CD4-positive, alpha-beta T cell (primary cell): Measurements from ENCODE around the gene MFF. TPM values are rescaled to one million over a fixed set of nuclear protein-coding genes. Genes with fewer than 3 reads are reported as not detected.

ENCODE experiments used
- ATAC-seq: fragments of 200-7000 bp; cut with Tn5 transposase; one replicate; pipeline ENCODE4 v1.10.0; 2022; ENCODE audit warnings: mild to moderate bottlenecking; ENCODE audit not compliant: poor library complexity
- CTCF ChIA-PET: fragments of 350-600 bp; sonication (Branson Sonifier 250); formaldehyde crosslinking; loops from one replicate; lab custom pipeline; 2021; ENCODE audit warnings: antibody characterized with exemption, inconsistent platforms; lab: Charles Lee
- POLR2A ChIA-PET: fragments of 350-600 bp; sonication (Branson Sonifier 250); formaldehyde crosslinking; loops from one replicate; lab custom pipeline; 2021; ENCODE audit warnings: antibody characterized with exemption, inconsistent platforms; lab: Charles Lee
- DNase-seq, 14 experiments: peaks; one replicate each; pipeline ENCODE4 v3.0.0-alpha.2; 2013 to 2020; ENCODE audit warnings: mixed read lengths in 2 of 14
- H3K27ac ChIP-seq, 2 donors: one replicate each; pipeline versions ENCODE4 v1.5.1 to v1.7.0; 2013; ENCODE audit warnings: low read length in 2 of 2, low read depth in 1 of 2, mild to moderate bottlenecking in 1 of 2
- H3K27me3 ChIP-seq, 2 experiments: 1 replicate in 1 of 2; 2 replicates in 1 of 2; pipeline versions ENCODE4 v1.6.1 to v1.7.0; 2013; ENCODE audit warnings: low read length in 2 of 2, control low read depth in 1 of 2, mild to moderate bottlenecking in 1 of 2, moderate library complexity in 1 of 2; ENCODE audit not compliant: insufficient read depth in 2 of 2, control insufficient read depth in 1 of 2
- H3K36me3 ChIP-seq: one replicate; pipeline ENCODE4 v1.6.1; 2013; ENCODE audit warnings: low read length, control low read depth; ENCODE audit not compliant: insufficient read depth
- H3K4me1 ChIP-seq: one replicate; pipeline ENCODE4 v1.6.1; 2013; ENCODE audit warnings: low read length, control low read depth; ENCODE audit not compliant: insufficient read depth
- H3K4me3 ChIP-seq: one replicate; pipeline ENCODE4 v1.5.1; 2013; ENCODE audit warnings: mild to moderate bottlenecking, low read length, moderate library complexity
- H3K9me3 ChIP-seq, 2 experiments: 1 replicate in 1 of 2; 2 replicates in 1 of 2; pipeline versions ENCODE4 v1.6.1 to v1.7.0; 2013; ENCODE audit warnings: low read length in 2 of 2, mild to moderate bottlenecking in 2 of 2, control low read depth in 1 of 2, moderate library complexity in 1 of 2; ENCODE audit not compliant: control insufficient read depth in 1 of 2, insufficient read depth in 1 of 2
- H3K27ac Mint-ChIP-seq: one replicate; pipeline ENCODE4 v1.8.0; 2020; ENCODE audit warnings: mixed read lengths
- H3K27me3 Mint-ChIP-seq: one replicate; pipeline ENCODE4 v1.8.0; 2021; ENCODE audit warnings: mixed read lengths
- H3K36me3 Mint-ChIP-seq: one replicate; pipeline ENCODE4 v1.8.0; 2021; ENCODE audit warnings: low read depth, mixed read lengths
- H3K4me1 Mint-ChIP-seq: one replicate; pipeline ENCODE4 v1.8.0; 2021; ENCODE audit warnings: low read depth, mixed read lengths
- H3K4me3 Mint-ChIP-seq: one replicate; pipeline ENCODE4 v1.8.0; 2020; ENCODE audit warnings: mild to moderate bottlenecking, mixed read lengths
- H3K9me3 Mint-ChIP-seq: one replicate; pipeline ENCODE4 v1.8.0; 2020; ENCODE audit warnings: mixed read lengths
- intact Hi-C, 2 experiments: fragments of 100-400 bp; cut with DNase I in 1 of 2; cut with micrococcal nuclease in 1 of 2; formaldehyde crosslinking; loops; one replicate each; pipeline versions ENCODE4 v1.15.1 to v1.9.0; 2023 to 2025; cut with DNase I, micrococcal nuclease
- total RNA-seq, 174 experiments: library from RNA in 2 of 174; stranded (reverse) in 2 of 174; gene quantifications; one replicate each; pipeline ENCODE4 v1.2.3 and lab custom pipeline; 2021 to 2026
- TF ChIP-seq, protein P1 (sequence below): fragments of 200-600 bp; IDR thresholded peaks from one replicate; pipeline ENCODE4 v1.8.0; 2022; ENCODE audit warnings: antibody characterized with exemption, mild to moderate bottlenecking

Gene MFF
- total RNA-seq, 2 experiments from 2014 or later, result 46.9 to 51.8 TPM

DNA sequence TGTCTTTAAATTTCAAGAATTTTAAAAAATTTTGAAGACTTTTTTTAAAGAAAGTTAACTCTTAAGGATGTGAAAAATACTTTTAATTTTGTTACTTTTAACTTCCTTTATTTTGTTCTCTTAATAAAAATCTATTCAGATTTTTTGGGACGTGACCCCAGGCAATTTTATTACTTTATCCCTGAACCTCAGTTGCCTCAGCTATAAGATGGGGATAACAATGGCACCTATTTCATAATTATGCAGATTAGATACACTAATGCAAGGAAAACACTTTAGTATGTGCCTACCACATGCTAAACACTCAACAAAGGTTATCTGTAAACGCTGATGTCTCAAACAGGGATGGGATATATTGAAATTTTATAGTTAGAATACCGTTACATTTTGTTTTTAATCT is 64.2 kb downstream of the MFF start:
- no peaks in the 10 kb centered on the region for H3K9me3 ChIP-seq
- TF ChIP-seq, protein P1, sequence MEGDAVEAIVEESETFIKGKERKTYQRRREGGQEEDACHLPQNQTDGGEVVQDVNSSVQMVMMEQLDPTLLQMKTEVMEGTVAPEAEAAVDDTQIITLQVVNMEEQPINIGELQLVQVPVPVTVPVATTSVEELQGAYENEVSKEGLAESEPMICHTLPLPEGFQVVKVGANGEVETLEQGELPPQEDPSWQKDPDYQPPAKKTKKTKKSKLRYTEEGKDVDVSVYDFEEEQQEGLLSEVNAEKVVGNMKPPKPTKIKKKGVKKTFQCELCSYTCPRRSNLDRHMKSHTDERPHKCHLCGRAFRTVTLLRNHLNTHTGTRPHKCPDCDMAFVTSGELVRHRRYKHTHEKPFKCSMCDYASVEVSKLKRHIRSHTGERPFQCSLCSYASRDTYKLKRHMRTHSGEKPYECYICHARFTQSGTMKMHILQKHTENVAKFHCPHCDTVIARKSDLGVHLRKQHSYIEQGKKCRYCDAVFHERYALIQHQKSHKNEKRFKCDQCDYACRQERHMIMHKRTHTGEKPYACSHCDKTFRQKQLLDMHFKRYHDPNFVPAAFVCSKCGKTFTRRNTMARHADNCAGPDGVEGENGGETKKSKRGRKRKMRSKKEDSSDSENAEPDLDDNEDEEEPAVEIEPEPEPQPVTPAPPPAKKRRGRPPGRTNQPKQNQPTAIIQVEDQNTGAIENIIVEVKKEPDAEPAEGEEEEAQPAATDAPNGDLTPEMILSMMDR, result no peak
- Mint-ChIP-seq H3K36me3 (no peaks in the 10 kb centered on the region), H3K27ac (no peak overlapping the region), H3K27me3 (no peaks in the 10 kb centered on the region), H3K9me3 (no peaks in the 10 kb centered on the region), H3K4me1 (no peaks in the 10 kb centered on the region), H3K4me3 (no peak overlapping the region)
- no peaks in the 10 kb centered on the region for H3K4me1 ChIP-seq
- ChIA-PET POLR2A (no interaction called here), CTCF (no interaction called here)
- DNase-seq, result no peak
- ATAC-seq, result no peak
- intact Hi-C loops, result no loop called here
- H3K36me3 ChIP-seq, result no peaks in the 10 kb centered on the region
- H3K27me3 ChIP-seq, result peaks cover 0 to 2% of the 10 kb centered on the region in 2 experiments
- H3K4me3 ChIP-seq, result no peak overlapping the region
- H3K27ac ChIP-seq, result no peak overlapping the region

DNA sequence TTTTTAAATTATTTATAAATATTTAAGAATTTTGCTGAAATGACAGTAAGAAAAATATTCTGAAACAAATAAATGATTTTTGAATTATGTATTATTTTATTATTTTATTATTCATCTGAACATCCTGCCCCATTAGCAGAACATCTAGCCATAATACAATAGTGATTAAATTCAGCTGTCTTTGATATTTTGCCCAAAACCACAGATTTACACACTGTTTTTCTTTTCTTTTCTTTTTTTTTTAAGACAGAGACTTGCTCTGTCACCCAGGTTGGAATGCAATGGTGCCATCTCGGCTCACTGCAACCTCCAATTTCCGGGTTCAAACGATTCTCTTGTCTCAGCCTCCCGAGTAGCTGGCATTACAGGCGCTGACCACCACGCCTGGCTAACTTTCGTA is 64.6 kb downstream of the MFF start:
- Histone ChIP-seq H3K9me3 (no peaks in the 10 kb centered on the region), H3K36me3 (no peaks in the 10 kb centered on the region), H3K4me1 (no peaks in the 10 kb centered on the region), H3K4me3 (no peak overlapping the region), H3K27ac (no peak overlapping the region), H3K27me3 (peaks cover 0 to 2% of the 10 kb centered on the region in 2 experiments)
- H3K36me3 Mint-ChIP-seq, result no peaks in the 10 kb centered on the region
- no peak overlapping the region for H3K4me3 Mint-ChIP-seq
- no peaks in the 10 kb centered on the region for H3K4me1 Mint-ChIP-seq
- no peak overlapping the region for H3K27ac Mint-ChIP-seq
- TF ChIP-seq, protein P1, result no peak
- ChIA-PET POLR2A (no interaction called here), CTCF (no interaction called here)
- DNase-seq, result no peak
- no peaks in the 10 kb centered on the region for H3K9me3 Mint-ChIP-seq
- ATAC-seq, result no peak
- intact Hi-C loops, result no loop called here
- no peaks in the 10 kb centered on the region for H3K27me3 Mint-ChIP-seq

DNA sequence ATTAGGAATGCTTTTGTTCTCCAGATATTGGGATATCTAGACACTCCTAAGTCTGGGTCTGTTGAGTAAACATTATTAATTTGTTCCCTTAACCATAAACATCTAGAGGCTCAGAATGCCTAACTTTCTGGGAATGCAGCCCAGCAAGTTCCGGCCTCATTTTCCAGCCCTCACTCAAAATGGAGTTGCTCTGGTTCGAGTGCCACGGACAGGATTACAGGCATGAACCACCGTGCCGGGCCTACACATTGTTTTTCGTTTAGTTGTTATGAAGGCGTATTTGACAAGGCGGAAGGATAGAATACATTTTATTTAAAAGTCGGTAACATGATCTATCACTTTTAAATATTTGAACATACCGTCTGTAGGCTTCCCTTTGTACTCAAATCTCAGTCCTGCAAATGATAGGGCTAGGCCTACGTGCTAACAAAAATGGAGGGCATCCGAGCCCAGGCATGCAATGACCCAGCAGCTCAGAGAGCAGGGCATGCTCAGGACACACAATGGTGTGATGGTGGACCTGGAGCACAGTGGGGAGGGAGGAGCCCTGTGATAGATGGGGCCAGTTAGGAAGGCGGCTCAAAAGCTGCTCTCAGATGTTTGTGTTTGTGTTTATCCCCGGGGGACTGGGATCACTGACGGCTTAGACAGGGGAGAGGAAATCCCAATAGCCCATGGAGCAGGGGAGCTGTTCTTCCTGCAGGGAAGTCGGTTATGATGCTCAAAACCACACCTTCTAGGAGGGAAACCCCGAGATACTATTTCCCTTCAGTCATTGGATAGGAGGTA is 65.6 kb downstream of the MFF start:
- intact Hi-C loops, result no loop called here

More for the DNA sequence above, 65.6 kb downstream of the MFF start:
- TF ChIP-seq, protein P1, result no peak
- Histone ChIP-seq H3K27me3 (peaks cover 0 to 2% of the 10 kb centered on the region in 2 experiments), H3K4me1 (no peaks in the 10 kb centered on the region), H3K4me3 (no peak overlapping the region), H3K27ac (no peak overlapping the region), H3K9me3 (no peaks in the 10 kb centered on the region), H3K36me3 (no peaks in the 10 kb centered on the region)
- no peak overlapping the region for H3K4me3 Mint-ChIP-seq
- no peak for DNase-seq
- no peaks in the 10 kb centered on the region for H3K9me3 Mint-ChIP-seq
- no peaks in the 10 kb centered on the region for H3K4me1 Mint-ChIP-seq
- CTCF ChIA-PET, result no interaction called here
- no peak overlapping the region for H3K27ac Mint-ChIP-seq
- H3K36me3 Mint-ChIP-seq, result no peaks in the 10 kb centered on the region
- ATAC-seq, result no peak
- no peaks in the 10 kb centered on the region for H3K27me3 Mint-ChIP-seq
- POLR2A ChIA-PET, result no interaction called here
